ENCODE results near the gene MUC13.
A peak's percentile ranks its signal among the peaks of the same experiment; 100 is the strongest.

The MUC13 gene

GRCh38 chr3:124941771-124942170, 7.2 kb upstream of the MUC13 start:
- DNase-seq = no peak

- DNase-seq = no peak
Measured at GRCh38 chr3:124939661-124940060, 5.1 kb upstream of the MUC13 start.

DNA sequence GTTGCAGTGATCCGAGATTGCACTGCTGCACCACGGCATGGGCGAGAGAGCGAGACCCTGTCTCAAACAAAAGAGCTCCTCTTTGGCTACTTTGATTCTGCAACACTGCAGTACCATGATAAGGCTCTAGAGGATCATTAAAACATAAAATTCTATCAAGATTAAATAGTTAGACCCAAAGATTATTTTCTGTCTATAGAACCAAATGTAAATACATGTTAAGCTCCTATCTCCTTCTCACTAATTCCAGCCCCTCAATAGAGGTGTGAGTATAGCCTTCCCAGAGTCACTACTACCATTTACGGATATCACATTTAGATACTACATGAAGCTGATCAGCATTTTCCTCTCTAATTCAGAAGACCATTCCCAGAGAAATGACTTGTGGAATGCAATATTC, 4.3 kb upstream of the MUC13 start:
- DNase-seq = no peak

DNA sequence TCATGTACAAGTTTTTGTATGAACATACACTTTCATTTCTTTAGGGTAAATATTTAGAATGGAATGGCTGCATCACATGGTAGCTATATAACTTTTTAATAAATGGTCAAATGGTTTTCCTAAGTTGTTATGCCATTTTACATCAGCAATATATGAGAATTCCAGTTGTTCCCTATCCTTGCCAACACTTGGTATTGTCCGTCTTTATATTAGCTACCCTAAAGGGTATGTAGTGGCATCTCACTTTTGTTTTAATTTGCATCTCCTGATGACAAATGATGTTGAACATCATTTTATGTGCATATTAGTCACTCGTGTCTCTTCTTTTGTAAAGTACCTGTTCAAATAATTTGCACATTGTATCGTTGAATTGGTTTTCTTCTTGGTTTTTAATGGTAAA, 2.5 kb upstream of the MUC13 start:
- no peak for DNase-seq

- no peak for DNase-seq
Measured at GRCh38 chr3:124935794-124936542, 1.4 kb upstream of the MUC13 start.

- DNase-seq = no peak
Measured at GRCh38 chr3:124935264-124935663, 713 bp upstream of the MUC13 start.

DNA sequence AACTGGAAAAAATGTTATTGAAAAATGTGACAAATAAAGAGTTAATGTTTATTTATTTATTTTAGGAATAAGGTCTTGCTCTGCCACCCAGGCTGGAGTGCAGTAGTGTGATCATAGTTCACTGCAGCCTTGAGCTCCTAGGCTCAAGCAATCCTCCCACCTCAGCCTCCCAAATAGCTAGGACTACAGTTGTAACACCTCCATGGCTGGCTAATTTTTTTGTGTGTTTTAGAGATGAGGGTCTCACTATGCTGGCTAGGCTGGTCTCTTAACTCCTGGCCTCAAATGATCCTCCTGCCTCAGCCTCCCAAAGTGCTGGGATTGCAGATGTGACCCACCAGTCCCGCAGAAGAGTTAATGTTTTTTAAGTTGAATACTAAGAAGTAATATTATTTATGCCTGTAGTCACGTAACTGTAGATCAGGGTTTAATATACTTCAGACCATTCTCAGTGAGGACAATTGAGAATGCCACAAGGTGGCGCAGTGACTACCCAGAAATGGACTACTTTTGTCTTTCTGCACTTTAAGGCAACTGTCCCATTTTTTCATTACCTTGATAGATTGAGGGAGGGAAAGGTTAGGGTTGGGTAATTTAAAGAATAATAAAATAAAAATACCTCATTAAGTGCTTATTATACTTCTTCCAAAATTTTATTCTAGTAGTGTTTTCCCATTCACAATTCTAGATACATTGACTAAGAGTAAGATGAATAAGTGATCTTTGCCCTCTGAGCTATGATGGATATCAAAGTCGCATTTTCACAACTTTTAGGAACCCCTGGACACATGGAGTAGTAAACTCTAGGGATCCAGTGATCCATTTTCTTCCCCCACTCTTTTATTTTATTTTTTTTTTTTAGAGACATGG, 6.0 kb downstream of the MUC13 start:
- peak; percentile 40 for DNase-seq

GRCh38 chr3:124927574-124928045, 6.9 kb downstream of the MUC13 start:
- no peak for DNase-seq

DNA sequence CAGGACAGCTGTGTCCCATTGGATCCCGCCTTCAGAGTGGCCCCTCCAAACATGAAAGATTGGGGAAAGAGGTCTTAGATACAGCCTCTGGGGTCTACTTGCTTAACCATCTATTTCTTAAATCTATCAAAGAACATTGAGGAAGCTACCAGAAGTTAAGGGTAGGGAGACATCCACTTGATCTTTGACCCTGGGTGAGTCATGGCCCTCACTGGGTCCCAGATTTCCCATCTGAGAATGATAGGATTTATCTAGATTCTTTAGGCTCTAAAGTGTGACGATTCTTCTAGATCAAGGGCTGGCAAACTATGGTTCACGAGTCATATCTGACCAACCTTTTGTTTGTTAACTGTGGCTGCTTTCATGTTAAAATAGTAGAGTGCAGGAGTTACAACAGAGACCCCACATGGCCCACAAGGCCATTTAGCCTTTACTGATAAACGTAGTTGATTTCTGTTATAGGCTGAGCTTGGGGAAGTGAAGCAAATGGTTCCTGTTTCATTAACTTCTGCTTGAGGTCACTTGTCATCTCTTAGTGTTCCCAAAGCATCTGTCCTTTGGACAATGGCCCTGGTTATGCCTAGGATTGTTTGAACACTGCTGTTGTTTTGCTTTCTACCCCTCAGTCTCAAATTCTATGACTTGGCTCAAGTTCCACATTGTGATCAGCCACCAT, 8.0 kb downstream of the MUC13 start:
- DNase-seq = no peak

DNA sequence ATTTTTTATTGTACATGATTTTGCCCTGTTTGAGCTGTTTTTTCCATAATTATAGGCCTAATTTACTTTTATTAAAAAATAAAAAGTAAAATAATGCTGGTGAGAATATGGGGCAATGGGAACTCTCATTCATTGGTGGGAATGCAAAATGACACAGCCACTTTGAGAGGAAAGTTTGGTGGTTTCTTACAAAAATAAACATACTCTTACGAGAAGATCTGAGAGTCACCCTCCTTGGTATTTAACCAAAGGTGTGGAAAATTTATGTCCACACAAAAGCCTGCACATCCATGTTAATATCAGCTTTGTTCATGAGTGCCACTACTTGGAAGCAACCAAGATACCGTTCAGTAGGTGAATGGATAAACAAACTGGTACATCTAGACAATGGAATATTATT, 9.8 kb downstream of the MUC13 start:
- DNase-seq = no peak

DNA sequence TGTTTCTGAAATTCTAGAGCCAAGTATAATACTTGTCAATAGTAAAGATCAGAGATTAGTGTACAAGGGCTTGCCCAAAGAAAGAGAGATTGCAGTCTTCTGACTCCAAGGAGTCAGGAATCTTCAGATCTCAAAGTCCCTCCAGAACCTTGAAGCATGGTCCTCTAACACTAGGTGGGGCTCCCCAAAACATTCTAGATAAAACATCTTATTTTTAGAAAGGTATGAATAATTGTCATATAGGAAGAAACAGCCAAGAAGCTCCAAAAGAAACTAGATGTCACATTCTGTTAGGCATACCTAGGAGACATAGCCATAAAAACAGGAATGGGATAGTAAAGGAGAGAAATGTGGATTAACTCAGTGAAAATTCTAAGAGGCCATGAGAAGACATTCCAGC, 10.7 kb downstream of the MUC13 start:
- no peak for DNase-seq

- DNase-seq = no peak
Measured at GRCh38 chr3:124920718-124921117, 13.8 kb downstream of the MUC13 start.

GRCh38 chr3:124919756-124920155, 14.8 kb downstream of the MUC13 start:
- DNase-seq = no peak

GRCh38 chr3:124918524-124918923, 16.0 kb downstream of the MUC13 start:
- DNase-seq = no peak

DNA sequence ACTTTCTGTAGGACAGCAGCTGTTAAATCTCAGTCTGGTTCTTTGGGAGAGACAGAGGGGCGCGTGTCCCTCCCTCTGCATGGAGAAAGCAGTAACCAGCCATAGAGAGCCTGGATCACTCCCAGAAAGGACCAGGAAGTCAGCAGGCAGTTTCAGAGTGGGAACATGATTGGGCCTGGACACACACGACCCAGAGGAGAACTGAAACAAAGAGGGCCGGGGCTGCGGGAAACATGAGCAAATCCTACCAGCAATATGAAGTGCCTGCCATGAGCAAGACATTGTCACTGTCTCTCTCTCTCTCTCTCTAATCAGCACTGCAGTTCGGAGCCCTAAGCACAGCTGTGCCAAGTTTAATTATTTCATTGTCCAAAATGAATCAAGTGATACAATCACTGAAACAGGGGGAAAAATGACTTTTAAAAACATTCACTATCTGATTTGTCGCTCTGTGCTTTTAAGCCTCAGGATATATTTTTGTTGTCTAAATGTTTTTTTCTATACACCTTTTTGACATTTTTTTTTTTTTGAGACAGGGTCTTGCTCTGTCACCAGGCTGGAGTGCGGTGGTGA, 17.6 kb downstream of the MUC13 start:
- DNase-seq = no peak

GRCh38 chr3:124915254-124915653, 19.3 kb downstream of the MUC13 start:
- no peak for DNase-seq

DNA sequence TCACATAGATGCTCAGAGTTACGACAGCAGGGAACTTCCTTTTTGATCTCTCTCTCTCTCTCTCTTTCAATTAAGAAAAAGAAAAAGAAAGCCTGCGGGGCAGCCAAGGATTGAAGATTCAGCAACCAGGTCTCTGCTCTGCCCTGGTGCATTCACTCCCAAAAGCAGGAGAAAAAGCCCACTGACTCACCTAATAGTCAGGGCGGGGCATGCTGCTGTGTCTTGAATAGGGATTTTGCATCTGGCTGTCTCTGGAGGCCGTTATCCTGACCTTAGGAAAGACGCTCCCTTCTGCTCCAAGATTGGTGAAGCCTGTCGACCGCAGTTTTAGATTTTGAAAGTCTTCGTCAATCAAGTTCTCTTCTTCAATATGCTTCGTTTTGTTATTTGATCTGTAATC, 26.6 kb downstream of the MUC13 start:
- no peak for DNase-seq

DNA sequence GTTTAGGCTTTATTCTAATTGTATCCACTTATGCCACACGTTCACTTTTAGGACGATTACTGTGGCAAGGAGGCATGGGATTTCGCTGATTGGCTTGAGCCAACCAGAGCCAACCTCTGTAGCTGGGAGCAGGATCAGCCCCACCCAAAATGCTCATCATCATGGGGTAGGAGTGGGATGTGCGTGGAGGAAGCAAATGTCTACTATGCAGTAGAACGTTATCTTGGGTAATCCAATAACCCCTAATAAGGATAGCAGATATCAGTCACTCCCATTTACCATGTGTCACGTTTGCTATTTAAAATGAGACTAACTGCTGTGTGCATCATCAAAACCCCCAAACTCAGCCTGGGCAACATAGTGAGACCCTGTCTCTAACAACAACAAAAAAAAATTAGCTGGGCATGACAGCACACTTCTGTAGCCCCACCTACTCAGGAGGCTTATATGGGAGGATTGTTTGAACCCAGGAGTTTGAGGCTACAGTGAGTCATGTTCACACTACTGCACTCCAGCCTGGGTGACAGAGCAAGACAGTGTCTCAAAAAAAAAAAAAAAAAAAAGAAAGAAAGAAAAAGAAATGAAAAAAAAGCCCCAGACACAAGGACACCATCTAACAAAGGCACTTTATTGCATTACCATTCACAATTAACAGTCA, 29.6 kb downstream of the MUC13 start:
- DNase-seq = no peak

DNA sequence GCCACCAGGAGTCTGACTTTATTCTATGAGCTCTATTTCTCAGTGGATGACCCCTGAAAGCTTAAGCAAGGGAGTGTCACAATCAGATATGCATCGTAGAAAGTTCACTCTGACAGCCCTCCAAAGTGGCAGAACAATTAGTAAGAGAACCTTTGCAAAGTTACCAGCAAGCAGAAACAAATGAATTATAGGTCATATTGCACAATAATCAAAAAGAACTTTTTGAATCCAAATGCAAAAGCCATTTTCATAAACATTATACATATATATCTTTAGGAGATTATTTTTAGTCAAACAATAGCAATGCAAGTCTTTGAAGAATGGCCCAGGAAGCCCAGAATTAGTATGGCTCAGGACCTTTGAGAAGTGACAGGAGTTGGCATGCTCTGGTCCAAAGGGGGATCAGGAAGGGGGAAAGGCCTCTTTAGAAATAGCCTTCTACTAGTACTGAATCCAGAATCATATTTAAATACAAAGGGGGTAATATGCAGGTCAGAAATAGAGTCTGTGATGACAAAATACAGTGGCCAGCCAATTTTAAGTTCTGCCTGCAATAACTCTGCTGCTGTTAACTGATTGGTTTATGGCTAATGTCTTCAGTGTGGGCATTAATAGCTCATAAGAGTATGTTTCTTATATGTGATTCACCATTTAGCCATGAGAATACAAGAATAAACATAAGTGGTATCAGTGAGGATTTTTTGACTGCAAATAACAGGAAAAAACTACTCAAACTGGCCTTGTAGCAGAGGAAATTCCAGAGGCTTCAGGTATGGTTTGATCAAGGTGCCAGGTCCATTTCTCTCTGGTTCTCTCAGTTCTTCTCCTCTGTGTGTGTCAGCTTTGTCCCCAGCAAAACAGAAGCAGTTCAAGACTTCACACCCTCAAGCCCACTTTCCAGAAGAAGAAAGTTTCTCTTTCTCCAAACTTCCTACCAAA, 30.4 kb downstream of the MUC13 start:
- DNase-seq = no peak

GRCh38 chr3:124896824-124897526, 37.6 kb downstream of the MUC13 start:
- no peak for DNase-seq

- no peak for DNase-seq
Measured at GRCh38 chr3:124895756-124896155, 38.8 kb downstream of the MUC13 start.

All from central memory CD4-positive, alpha-beta T cell (primary cell).